PFSK-1 (cell line): ENCODE measurements around the gene ZFC3H1.

Experiments
- POLR2AphosphoS5 ChIP-seq: IDR thresholded peaks from 2 replicates; pipeline ENCODE4 v1.6.1; 2012; ENCODE audit warnings: low read depth, mild to moderate bottlenecking, control low read depth, low read length, moderate library complexity
- TF ChIP-seq, protein P1 (sequence below), 2 experiments: IDR thresholded peaks; 2 replicates each; pipeline versions ENCODE4 v1.6.1 to v1.8.0; 2011 to 2012; ENCODE audit warnings: low read depth in 2 of 2, low read length in 2 of 2, control low read depth in 1 of 2, inconsistent platforms in 1 of 2, mild to moderate bottlenecking in 1 of 2, moderate library complexity in 1 of 2; ENCODE audit not compliant: insufficient read depth in 1 of 2

GRCh38 chr12:71594214-71594948 lies 69.3 kb downstream of the ZFC3H1 start:
- TF ChIP-seq POLR2AphosphoS5 = no peak
- TF ChIP-seq, protein P1, sequence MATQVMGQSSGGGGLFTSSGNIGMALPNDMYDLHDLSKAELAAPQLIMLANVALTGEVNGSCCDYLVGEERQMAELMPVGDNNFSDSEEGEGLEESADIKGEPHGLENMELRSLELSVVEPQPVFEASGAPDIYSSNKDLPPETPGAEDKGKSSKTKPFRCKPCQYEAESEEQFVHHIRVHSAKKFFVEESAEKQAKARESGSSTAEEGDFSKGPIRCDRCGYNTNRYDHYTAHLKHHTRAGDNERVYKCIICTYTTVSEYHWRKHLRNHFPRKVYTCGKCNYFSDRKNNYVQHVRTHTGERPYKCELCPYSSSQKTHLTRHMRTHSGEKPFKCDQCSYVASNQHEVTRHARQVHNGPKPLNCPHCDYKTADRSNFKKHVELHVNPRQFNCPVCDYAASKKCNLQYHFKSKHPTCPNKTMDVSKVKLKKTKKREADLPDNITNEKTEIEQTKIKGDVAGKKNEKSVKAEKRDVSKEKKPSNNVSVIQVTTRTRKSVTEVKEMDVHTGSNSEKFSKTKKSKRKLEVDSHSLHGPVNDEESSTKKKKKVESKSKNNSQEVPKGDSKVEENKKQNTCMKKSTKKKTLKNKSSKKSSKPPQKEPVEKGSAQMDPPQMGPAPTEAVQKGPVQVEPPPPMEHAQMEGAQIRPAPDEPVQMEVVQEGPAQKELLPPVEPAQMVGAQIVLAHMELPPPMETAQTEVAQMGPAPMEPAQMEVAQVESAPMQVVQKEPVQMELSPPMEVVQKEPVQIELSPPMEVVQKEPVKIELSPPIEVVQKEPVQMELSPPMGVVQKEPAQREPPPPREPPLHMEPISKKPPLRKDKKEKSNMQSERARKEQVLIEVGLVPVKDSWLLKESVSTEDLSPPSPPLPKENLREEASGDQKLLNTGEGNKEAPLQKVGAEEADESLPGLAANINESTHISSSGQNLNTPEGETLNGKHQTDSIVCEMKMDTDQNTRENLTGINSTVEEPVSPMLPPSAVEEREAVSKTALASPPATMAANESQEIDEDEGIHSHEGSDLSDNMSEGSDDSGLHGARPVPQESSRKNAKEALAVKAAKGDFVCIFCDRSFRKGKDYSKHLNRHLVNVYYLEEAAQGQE (IDR thresholded peaks at IDR 0.05; ENCODE audit: insufficient read depth in 1 of 2, low read depth in 2 of 2, low read length in 2 of 2) = no peak
